ENCODE data around the gene PPP1R14C. TPM values are rescaled to one million over a fixed set of nuclear protein-coding genes. Genes with fewer than 3 reads are reported as not detected.

Gene PPP1R14C
- polyA plus RNA-seq, 1 donor (not counting 4 experiments of a cell fraction or from before 2014, with no cell fraction given), result 50.6 TPM

GRCh38 chr6:150182460-150183078 lies 39.7 kb downstream of the PPP1R14C start:
- Histone ChIP-seq H3K27ac (ENCODE audit: control insufficient read depth, insufficient read depth, low read length) (no peak overlapping the region), H3K4me1 (ENCODE audit: control insufficient read depth, extremely low read depth, insufficient read depth, low read length) (no peaks in the 10 kb centered on the region), H3K4me2 (ENCODE audit: control insufficient read depth, extremely low read depth, insufficient read depth, low read depth, low read length) (no peak overlapping the region), H3K36me3 (ENCODE audit: control insufficient read depth in 2 of 2, extremely low read depth in 1 of 2, insufficient read depth in 2 of 2, low read length in 2 of 2) (peaks cover 0 to 2% of the 10 kb centered on the region in 2 experiments), H2AFZ (ENCODE audit: control insufficient read depth, low read length) (no peak overlapping the region), H4K20me1 (ENCODE audit: control insufficient read depth, extremely low read depth, insufficient read depth, low read length) (peaks cover 2% of the 10 kb centered on the region), H3K9me3 (ENCODE audit: control insufficient read depth, low read depth, low read length) (no peaks in the 10 kb centered on the region), H3K9me1 (ENCODE audit: control insufficient read depth, extremely low read depth, insufficient read depth, low read length) (no peaks in the 10 kb centered on the region), H3K4me3 (ENCODE audit: control insufficient read depth in 2 of 3, extremely low read depth in 1 of 3, insufficient read depth in 2 of 3, low read depth in 1 of 3, low read length in 3 of 3) (no peak overlapping the region), H3K79me2 (ENCODE audit: control insufficient read depth, insufficient read depth, low read length) (peaks cover 80% of the 10 kb centered on the region), H3K9ac (ENCODE audit: control insufficient read depth, extremely low read depth, insufficient read depth, low read length) (no peak overlapping the region), H3K27me3 (ENCODE audit: control insufficient read depth, extremely low read depth, insufficient read depth, low read length) (no peaks in the 10 kb centered on the region)
- TF ChIP-seq, protein P1, sequence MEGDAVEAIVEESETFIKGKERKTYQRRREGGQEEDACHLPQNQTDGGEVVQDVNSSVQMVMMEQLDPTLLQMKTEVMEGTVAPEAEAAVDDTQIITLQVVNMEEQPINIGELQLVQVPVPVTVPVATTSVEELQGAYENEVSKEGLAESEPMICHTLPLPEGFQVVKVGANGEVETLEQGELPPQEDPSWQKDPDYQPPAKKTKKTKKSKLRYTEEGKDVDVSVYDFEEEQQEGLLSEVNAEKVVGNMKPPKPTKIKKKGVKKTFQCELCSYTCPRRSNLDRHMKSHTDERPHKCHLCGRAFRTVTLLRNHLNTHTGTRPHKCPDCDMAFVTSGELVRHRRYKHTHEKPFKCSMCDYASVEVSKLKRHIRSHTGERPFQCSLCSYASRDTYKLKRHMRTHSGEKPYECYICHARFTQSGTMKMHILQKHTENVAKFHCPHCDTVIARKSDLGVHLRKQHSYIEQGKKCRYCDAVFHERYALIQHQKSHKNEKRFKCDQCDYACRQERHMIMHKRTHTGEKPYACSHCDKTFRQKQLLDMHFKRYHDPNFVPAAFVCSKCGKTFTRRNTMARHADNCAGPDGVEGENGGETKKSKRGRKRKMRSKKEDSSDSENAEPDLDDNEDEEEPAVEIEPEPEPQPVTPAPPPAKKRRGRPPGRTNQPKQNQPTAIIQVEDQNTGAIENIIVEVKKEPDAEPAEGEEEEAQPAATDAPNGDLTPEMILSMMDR (optimal IDR thresholded peaks at IDR 0.05 in 1 of 3, IDR thresholded peaks at IDR 0.05 in 1 of 3, conservative IDR thresholded peaks at IDR 0.05 in 1 of 3; ENCODE audit: extremely low read depth in 1 of 3, insufficient read depth in 2 of 3, low read length in 3 of 3), result no peak
- no peak for TF ChIP-seq EZH2 (IDR thresholded peaks at IDR 0.05; ENCODE audit: low read length)
- dilution Hi-C loops (cut with MboI; ENCODE audit: extremely low pct_ligation_motif_present, low sequenced_read_pairs), result no loop called here
- FAIRE-seq, result no peak
- no peak for DNase-seq (ENCODE audit: low read depth, low spot score)

- no peaks in the 10 kb centered on the region for H3K9me3 ChIP-seq (ENCODE audit: control insufficient read depth, low read depth, low read length)
- H3K27ac ChIP-seq (ENCODE audit: control insufficient read depth, insufficient read depth, low read length), result no peak overlapping the region
- H2AFZ ChIP-seq (ENCODE audit: control insufficient read depth, low read length), result no peak overlapping the region
- peaks cover 75% of the 10 kb centered on the region for H3K79me2 ChIP-seq (ENCODE audit: control insufficient read depth, insufficient read depth, low read length)
- H3K36me3 ChIP-seq (ENCODE audit: control insufficient read depth in 2 of 2, extremely low read depth in 1 of 2, insufficient read depth in 2 of 2, low read length in 2 of 2), result peaks cover 0 to 2% of the 10 kb centered on the region in 2 experiments
- H4K20me1 ChIP-seq (ENCODE audit: control insufficient read depth, extremely low read depth, insufficient read depth, low read length), result peaks cover 2% of the 10 kb centered on the region
- TF ChIP-seq EZH2 (IDR thresholded peaks at IDR 0.05; ENCODE audit: low read length), result no peak
- TF ChIP-seq, protein P1 (optimal IDR thresholded peaks at IDR 0.05 in 1 of 3, IDR thresholded peaks at IDR 0.05 in 1 of 3, conservative IDR thresholded peaks at IDR 0.05 in 1 of 3; ENCODE audit: extremely low read depth in 1 of 3, insufficient read depth in 2 of 3, low read length in 3 of 3), result no peak
- H3K4me2 ChIP-seq (ENCODE audit: control insufficient read depth, extremely low read depth, insufficient read depth, low read depth, low read length), result no peak overlapping the region
- no peak overlapping the region for H3K4me3 ChIP-seq (ENCODE audit: control insufficient read depth in 2 of 3, extremely low read depth in 1 of 3, insufficient read depth in 2 of 3, low read depth in 1 of 3, low read length in 3 of 3)
- dilution Hi-C loops (cut with MboI; ENCODE audit: extremely low pct_ligation_motif_present, low sequenced_read_pairs), result no loop called here
- no peaks in the 10 kb centered on the region for H3K4me1 ChIP-seq (ENCODE audit: control insufficient read depth, extremely low read depth, insufficient read depth, low read length)
- H3K27me3 ChIP-seq (ENCODE audit: control insufficient read depth, extremely low read depth, insufficient read depth, low read length), result no peaks in the 10 kb centered on the region
- no peak for FAIRE-seq
- H3K9me1 ChIP-seq (ENCODE audit: control insufficient read depth, extremely low read depth, insufficient read depth, low read length), result no peaks in the 10 kb centered on the region
- DNase-seq (ENCODE audit: low read depth, low spot score), result no peak
- no peak overlapping the region for H3K9ac ChIP-seq (ENCODE audit: control insufficient read depth, extremely low read depth, insufficient read depth, low read length)
Observed at GRCh38 chr6:150183105-150183504, 40.3 kb downstream of the PPP1R14C start.

Data from keratinocyte (primary cell).